Measurements from ENCODE around the gene ACACA.

The ACACA gene

GRCh38 chr17:37092701-37093100, 313.9 kb downstream of the ACACA start:
- peaks cover 23% of the 10 kb centered on the region for H3K36me3 ChIP-seq (ENCODE audit: insufficient read depth, low read length)
- H3K9ac ChIP-seq (ENCODE audit: low read depth, low read length): no peak overlapping the region
- H3K9me3 ChIP-seq (ENCODE audit: control insufficient read depth, insufficient read depth, low read length): no peaks in the 10 kb centered on the region
- H3K4me1 ChIP-seq (ENCODE audit: insufficient read depth, low read length): no peaks in the 10 kb centered on the region; the same call in 1 of the 2 replicates

GRCh38 chr17:37092071-37092470, 314.6 kb downstream of the ACACA start:
- Histone ChIP-seq H3K4me1 (ENCODE audit: insufficient read depth, low read length) (no peaks in the 10 kb centered on the region; the same call in 1 of the 2 replicates), H3K9me3 (ENCODE audit: control insufficient read depth, insufficient read depth, low read length) (no peaks in the 10 kb centered on the region), H3K36me3 (ENCODE audit: insufficient read depth, low read length) (peaks cover 19% of the 10 kb centered on the region), H3K9ac (ENCODE audit: low read depth, low read length) (no peak overlapping the region)

GRCh38 chr17:37090941-37091340, 315.7 kb downstream of the ACACA start:
- Histone ChIP-seq H3K4me1 (ENCODE audit: insufficient read depth, low read length) (no peaks in the 10 kb centered on the region; the same call in 1 of the 2 replicates), H3K36me3 (ENCODE audit: insufficient read depth, low read length) (peaks cover 14% of the 10 kb centered on the region), H3K9ac (ENCODE audit: low read depth, low read length) (no peak overlapping the region), H3K9me3 (ENCODE audit: control insufficient read depth, insufficient read depth, low read length) (no peaks in the 10 kb centered on the region)

GRCh38 chr17:37089956-37090355, 316.7 kb downstream of the ACACA start:
- no peak overlapping the region for H3K9ac ChIP-seq (ENCODE audit: low read depth, low read length)
- H3K4me1 ChIP-seq (ENCODE audit: insufficient read depth, low read length): no peaks in the 10 kb centered on the region; the same call in 1 of the 2 replicates
- H3K9me3 ChIP-seq (ENCODE audit: control insufficient read depth, insufficient read depth, low read length): no peaks in the 10 kb centered on the region
- H3K36me3 ChIP-seq (ENCODE audit: insufficient read depth, low read length): peaks cover 16% of the 10 kb centered on the region; the same call in 1 of the 2 replicates

- Histone ChIP-seq H3K36me3 (ENCODE audit: insufficient read depth, low read length) (peaks cover 16% of the 10 kb centered on the region; the same call in 1 of the 2 replicates), H3K9me3 (ENCODE audit: control insufficient read depth, insufficient read depth, low read length) (no peaks in the 10 kb centered on the region), H3K4me1 (ENCODE audit: insufficient read depth, low read length) (no peaks in the 10 kb centered on the region; the same call in 1 of the 2 replicates), H3K9ac (ENCODE audit: low read depth, low read length) (no peak overlapping the region)
Measured at GRCh38 chr17:37088913-37089312, 317.7 kb downstream of the ACACA start.

- Histone ChIP-seq H3K9ac (ENCODE audit: low read depth, low read length) (no peak overlapping the region), H3K9me3 (ENCODE audit: control insufficient read depth, insufficient read depth, low read length) (no peaks in the 10 kb centered on the region), H3K36me3 (ENCODE audit: insufficient read depth, low read length) (peaks cover 16% of the 10 kb centered on the region; the same call in 1 of the 2 replicates), H3K4me1 (ENCODE audit: insufficient read depth, low read length) (peaks cover 3% of the 10 kb centered on the region)
Measured at GRCh38 chr17:37088459-37088858, 318.2 kb downstream of the ACACA start.

GRCh38 chr17:37087683-37088082, 319.0 kb downstream of the ACACA start:
- peaks cover 9% of the 10 kb centered on the region for H3K4me1 ChIP-seq (ENCODE audit: insufficient read depth, low read length)
- peaks cover 13% of the 10 kb centered on the region; the same call in 1 of the 2 replicates for H3K36me3 ChIP-seq (ENCODE audit: insufficient read depth, low read length)
- no peak overlapping the region for H3K9ac ChIP-seq (ENCODE audit: low read depth, low read length)
- H3K9me3 ChIP-seq (ENCODE audit: control insufficient read depth, insufficient read depth, low read length): no peaks in the 10 kb centered on the region

GRCh38 chr17:37086948-37087347, 319.7 kb downstream of the ACACA start:
- H3K36me3 ChIP-seq (ENCODE audit: insufficient read depth, low read length): peaks cover 10% of the 10 kb centered on the region; the same call in 1 of the 2 replicates

GRCh38 chr17:37086334-37086733, 320.3 kb downstream of the ACACA start:
- H3K4me1 ChIP-seq (ENCODE audit: insufficient read depth, low read length): peaks cover 9% of the 10 kb centered on the region
- H3K9ac ChIP-seq (ENCODE audit: low read depth, low read length): no peak overlapping the region
- H3K36me3 ChIP-seq (ENCODE audit: insufficient read depth, low read length): peaks cover 10% of the 10 kb centered on the region; the same call in 1 of the 2 replicates
- H3K9me3 ChIP-seq (ENCODE audit: control insufficient read depth, insufficient read depth, low read length): no peaks in the 10 kb centered on the region

More at GRCh38 chr17:37086948-37087347, 319.7 kb downstream of the ACACA start:
- no peak overlapping the region for H3K9ac ChIP-seq (ENCODE audit: low read depth, low read length)
- H3K4me1 ChIP-seq (ENCODE audit: insufficient read depth, low read length): peaks cover 9% of the 10 kb centered on the region
- H3K9me3 ChIP-seq (ENCODE audit: control insufficient read depth, insufficient read depth, low read length): no peaks in the 10 kb centered on the region

- Histone ChIP-seq H3K4me1 (ENCODE audit: insufficient read depth, low read length) (peaks cover 9% of the 10 kb centered on the region), H3K36me3 (ENCODE audit: insufficient read depth, low read length) (peaks cover 10% of the 10 kb centered on the region; the same call in 1 of the 2 replicates), H3K9ac (ENCODE audit: low read depth, low read length) (no peak overlapping the region), H3K9me3 (ENCODE audit: control insufficient read depth, insufficient read depth, low read length) (no peaks in the 10 kb centered on the region)
Measured at GRCh38 chr17:37084372-37084771, 322.3 kb downstream of the ACACA start.

- H3K9ac ChIP-seq (ENCODE audit: low read depth, low read length): no peak overlapping the region
- H3K9me3 ChIP-seq (ENCODE audit: control insufficient read depth, insufficient read depth, low read length): no peaks in the 10 kb centered on the region
- H3K4me1 ChIP-seq (ENCODE audit: insufficient read depth, low read length): peaks cover 9% of the 10 kb centered on the region
- peaks cover 10% of the 10 kb centered on the region; the same call in 1 of the 2 replicates for H3K36me3 ChIP-seq (ENCODE audit: insufficient read depth, low read length)
Measured at GRCh38 chr17:37083456-37083855, 323.2 kb downstream of the ACACA start.

GRCh38 chr17:37082985-37083384, 323.7 kb downstream of the ACACA start:
- H3K36me3 ChIP-seq (ENCODE audit: insufficient read depth, low read length): peaks cover 10% of the 10 kb centered on the region; the same call in 1 of the 2 replicates
- no peak overlapping the region for H3K9ac ChIP-seq (ENCODE audit: low read depth, low read length)
- peaks cover 9% of the 10 kb centered on the region for H3K4me1 ChIP-seq (ENCODE audit: insufficient read depth, low read length)
- no peaks in the 10 kb centered on the region for H3K9me3 ChIP-seq (ENCODE audit: control insufficient read depth, insufficient read depth, low read length)

- Histone ChIP-seq H3K36me3 (ENCODE audit: insufficient read depth, low read length) (peaks cover 10% of the 10 kb centered on the region; the same call in 1 of the 2 replicates), H3K9ac (ENCODE audit: low read depth, low read length) (no peak overlapping the region), H3K4me1 (ENCODE audit: insufficient read depth, low read length) (peaks cover 9% of the 10 kb centered on the region), H3K9me3 (ENCODE audit: control insufficient read depth, insufficient read depth, low read length) (no peaks in the 10 kb centered on the region)
Measured at GRCh38 chr17:37082311-37082860, 324.2 kb downstream of the ACACA start.

- Histone ChIP-seq H3K9me3 (ENCODE audit: control insufficient read depth, insufficient read depth, low read length) (no peaks in the 10 kb centered on the region), H3K36me3 (ENCODE audit: insufficient read depth, low read length) (peaks cover 6% of the 10 kb centered on the region; the same call in 1 of the 2 replicates), H3K9ac (ENCODE audit: low read depth, low read length) (no peak overlapping the region), H3K4me1 (ENCODE audit: insufficient read depth, low read length) (peaks cover 9% of the 10 kb centered on the region)
Measured at GRCh38 chr17:37081287-37081686, 325.3 kb downstream of the ACACA start.

GRCh38 chr17:37079735-37080134, 326.9 kb downstream of the ACACA start:
- no peaks in the 10 kb centered on the region for H3K9me3 ChIP-seq (ENCODE audit: control insufficient read depth, insufficient read depth, low read length)
- H3K36me3 ChIP-seq (ENCODE audit: insufficient read depth, low read length): no peaks in the 10 kb centered on the region
- H3K4me1 ChIP-seq (ENCODE audit: insufficient read depth, low read length): peaks cover 9% of the 10 kb centered on the region
- H3K9ac ChIP-seq (ENCODE audit: low read depth, low read length): no peak overlapping the region

Data from ES-I3 (cell line).